Fibroblast of upper back skin (primary cell): Measurements from ENCODE around the gene ARL4C.

Experiments
- DNase-seq: peaks from one replicate; pipeline ENCODE4 v3.0.0-alpha.2; 2013

Gene ARL4C

DNA sequence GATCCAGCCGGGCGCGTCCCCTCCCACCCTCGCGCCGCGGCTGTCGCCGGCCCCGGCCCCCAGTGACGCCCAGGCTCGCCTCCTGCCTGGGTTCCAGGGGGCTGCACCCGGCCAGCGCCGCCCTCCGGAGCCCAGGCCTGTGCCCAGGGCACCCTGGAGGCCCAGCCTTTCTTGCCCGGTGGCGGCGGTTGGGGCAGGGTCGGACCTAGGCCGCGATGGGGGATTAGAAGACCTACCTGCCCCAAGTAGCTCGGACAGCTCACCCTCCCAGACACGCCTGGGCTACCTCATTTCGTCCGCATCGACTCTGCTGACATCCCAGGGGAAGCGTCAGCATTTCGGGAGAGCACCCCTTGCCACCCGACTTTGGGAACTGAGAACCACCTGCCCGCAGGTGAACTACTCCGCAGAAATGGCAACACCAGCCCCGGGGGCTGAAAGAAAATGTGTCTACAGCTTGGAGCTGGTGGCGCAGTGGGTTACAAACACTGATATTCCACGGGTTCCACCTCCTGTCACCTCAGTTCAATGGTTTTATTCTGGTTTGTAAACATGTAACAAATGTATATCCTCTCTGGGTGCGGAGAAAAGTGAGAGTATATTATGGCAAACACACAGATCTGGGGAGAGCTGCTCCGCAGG, 834 bp upstream of the ARL4C start:
- no peak for DNase-seq

DNA sequence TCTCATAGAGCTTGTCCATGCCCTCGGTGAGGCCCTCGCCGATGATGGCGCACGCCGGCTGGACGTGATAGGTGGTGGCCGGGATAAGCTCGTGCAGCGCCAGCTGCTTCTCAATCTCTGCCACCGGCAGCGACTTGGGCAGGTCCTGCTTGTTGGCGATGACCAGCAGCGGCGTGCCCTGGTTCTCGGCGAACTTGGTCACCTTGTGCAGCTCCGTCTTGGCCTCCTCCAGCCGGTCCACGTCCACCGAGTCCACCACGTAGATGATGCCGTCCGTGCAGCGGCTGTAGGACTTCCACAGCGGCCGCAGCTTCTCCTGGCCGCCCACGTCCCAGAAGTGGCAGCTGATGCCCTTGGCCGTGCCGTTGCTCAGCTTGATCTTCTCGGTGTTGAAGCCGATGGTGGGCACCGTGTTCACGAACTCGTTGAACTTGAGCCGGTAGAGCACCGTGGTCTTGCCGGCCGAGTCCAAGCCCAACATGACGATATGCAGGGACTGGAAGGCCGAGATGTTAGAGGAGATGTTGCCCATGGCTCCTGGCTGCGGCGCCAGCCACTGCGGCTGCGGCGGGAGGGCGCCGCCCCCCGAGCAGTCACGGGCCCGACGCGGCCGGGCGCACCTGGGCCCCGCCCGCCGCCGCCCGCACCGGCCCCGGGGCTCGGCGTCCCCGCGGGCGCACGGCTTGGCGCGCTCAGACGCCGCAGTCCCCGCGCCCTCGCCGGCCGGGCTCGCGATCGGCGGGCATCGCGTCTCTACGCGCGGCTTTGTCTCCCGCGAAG, 636 bp downstream of the ARL4C start:
- peak; percentile 20 for DNase-seq

- no peak for DNase-seq
Observed at GRCh38 chr2:234495251-234496054, 1.4 kb downstream of the ARL4C start.

- DNase-seq = peak; percentile 38
Observed at GRCh38 chr2:234494361-234495250, 2.3 kb downstream of the ARL4C start.

GRCh38 chr2:234493796-234494195, 3.1 kb downstream of the ARL4C start:
- no peak for DNase-seq

- DNase-seq = no peak
Observed at GRCh38 chr2:234492717-234493485, 4.0 kb downstream of the ARL4C start.

GRCh38 chr2:234491897-234492296, 5.0 kb downstream of the ARL4C start:
- no peak for DNase-seq

DNA sequence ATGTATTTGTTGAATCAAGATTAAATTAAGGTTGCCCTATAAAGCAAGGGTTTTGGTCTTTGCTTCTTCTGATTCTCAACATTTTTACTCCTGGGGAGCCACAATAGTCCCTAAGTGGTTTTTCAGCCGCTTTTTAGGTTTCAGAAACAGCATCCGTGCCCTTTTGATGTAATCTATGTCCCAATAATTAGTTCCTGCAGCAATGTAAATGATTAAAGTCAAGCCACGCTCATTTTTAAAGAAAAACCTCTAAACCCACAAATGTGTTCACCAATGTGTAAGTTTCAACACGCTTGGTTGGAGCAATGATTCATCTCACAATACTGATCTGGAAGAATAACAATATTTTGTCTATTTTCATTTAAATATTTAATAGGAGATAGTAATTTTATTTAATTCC, 5.6 kb downstream of the ARL4C start:
- no peak for DNase-seq

DNA sequence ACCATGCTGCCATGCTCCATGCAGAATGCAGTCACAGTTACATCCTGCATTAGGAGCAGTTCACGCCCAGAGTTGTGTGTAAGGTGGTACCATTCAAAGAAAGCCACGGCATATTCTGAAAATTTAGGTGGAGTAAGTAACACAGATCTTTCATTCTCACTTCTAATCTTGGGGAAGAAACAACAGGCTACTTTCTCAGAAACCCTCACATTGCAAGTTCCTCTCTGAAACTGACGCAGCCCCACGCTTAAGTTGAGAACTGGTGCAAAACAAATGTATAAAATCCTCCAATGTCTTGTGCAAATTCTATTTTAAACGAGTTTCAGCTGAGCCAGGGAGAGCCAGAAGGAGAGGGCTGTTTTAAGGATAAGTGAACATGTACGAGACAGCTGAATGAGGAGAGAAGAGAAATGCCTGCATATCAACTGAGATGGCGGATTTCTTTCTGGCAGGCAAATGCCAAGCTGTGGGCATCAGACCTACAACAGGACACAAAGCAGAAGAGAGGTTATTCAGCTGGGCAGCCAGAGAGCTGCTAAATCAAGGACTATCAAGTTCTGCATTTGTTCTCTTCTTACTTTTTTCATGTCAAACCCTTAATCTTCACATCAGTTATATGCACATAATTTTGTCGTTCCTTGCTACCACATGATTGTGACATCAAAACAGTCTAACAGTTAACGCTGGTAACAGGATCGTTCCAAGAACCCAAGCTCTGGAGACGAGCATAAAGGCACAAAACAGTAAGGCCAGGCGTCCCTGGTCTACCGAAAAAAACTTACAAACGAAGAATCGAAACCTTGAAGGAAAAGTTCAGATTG, 6.4 kb downstream of the ARL4C start:
- no peak for DNase-seq

GRCh38 chr2:234488913-234489451, 7.9 kb downstream of the ARL4C start:
- DNase-seq = no peak

DNA sequence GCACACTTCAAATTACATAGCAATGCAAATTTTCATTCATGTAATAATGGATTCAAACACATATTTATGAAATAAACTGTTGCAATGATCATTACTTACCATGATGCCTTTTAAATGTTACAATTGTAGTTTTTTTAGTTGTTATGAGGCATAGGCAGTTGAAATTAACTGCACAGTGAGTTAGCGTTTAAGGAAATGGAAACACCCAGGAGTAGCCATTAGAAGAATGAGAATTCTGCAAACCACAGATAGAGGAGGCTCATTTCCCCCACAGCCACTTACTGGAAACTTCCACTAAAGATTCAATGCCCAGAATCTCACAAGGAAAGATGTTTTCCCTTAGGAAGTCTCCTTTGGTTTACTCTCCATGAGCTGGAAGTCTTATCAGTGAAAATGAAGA, 8.4 kb downstream of the ARL4C start:
- DNase-seq = no peak

DNA sequence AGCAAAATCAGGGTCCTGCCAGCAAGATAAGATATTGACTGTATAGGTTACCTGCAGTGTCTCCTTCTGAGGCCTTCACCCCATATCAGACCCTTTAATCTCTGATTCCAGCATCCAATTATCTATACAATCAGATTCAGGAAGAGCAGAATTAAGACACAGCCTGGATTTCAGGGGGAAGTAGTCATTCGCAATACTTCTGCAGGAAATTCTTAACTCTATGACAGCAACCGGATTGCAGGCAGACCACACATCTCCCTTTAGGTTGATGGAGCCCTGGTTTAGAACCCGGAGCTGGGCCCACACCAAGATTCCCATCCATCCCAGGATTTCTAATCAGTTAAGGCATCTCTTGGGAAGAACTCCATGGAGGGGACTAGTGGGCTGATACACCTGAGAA, 9.5 kb downstream of the ARL4C start:
- no peak for DNase-seq

GRCh38 chr2:234483568-234484251, 13.2 kb downstream of the ARL4C start:
- DNase-seq = no peak

DNA sequence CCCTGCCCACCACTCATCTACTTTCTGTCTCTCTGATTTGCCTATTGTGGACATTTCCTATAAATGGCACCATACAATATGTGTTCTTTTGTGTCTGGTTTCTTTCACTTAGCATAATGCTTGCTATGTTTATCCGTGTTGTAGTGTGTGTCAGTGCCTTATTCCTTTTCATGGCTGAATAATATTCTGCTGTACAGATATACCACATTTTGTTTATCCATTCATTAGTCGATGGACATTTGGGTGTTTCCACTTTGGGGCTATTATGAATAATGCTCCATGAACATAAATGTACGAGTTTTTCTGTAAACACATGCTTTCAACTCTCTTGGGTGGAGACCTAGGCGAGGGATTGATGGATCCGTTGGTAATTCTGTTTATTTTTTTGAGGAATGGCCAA, 15.6 kb downstream of the ARL4C start:
- DNase-seq = no peak

GRCh38 chr2:234480337-234480736, 16.5 kb downstream of the ARL4C start:
- no peak for DNase-seq

DNA sequence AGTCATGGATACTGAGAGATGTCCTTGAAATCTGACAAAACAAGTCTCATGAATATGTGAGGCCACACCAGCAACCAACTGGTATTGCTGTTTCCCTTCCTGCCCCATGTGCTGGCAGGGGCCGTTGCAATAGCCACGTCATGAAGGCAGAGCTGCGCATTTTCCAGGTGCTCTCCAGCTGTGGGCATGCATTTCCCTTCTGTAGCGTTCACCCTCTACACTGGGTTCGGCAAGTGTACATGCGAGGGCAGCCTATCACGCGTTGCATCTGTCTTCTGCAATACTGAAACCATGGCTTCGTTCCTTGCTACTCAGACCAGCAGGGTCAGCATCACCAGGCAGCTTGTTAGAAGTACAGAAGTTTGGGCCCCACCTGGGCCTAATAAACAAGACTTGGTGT, 17.4 kb downstream of the ARL4C start:
- no peak for DNase-seq

DNA sequence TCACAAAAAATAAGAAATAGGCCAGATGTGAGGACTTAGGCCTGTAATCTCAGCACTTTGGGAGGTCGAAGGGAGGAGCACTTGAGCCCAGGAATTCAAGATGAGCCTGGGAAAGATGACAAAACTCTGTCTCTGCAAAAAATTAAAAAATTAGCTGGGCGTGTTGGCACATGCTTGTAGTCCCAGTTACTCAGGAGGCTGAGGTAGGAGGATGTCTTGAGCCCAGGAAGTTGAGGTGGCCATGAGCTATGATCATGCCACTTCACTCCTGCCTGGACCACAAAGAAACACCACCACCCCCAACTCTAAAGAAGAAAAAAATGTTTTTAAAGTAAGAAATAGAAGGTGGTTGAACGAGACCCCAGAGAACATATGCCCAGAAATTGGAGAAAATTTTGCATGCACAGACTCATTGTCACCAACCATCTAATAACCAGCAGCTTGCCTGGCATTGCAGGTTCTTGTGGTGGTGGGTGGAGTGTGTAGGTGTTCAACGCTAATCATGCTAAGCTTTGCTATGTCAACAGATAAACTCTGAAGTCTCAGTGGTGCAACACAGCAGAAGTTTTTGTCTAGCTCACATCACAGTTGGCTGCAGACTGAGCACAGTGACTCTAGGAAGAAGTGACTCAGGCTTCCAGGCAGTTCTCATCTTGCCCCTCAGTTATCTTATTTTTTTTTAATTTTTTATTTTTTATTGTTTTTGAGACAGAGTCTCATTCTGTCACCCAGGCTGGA, 18.6 kb downstream of the ARL4C start:
- no peak for DNase-seq

GRCh38 chr2:234476766-234477165, 20.1 kb downstream of the ARL4C start:
- DNase-seq = no peak

- no peak for DNase-seq
Observed at GRCh38 chr2:234474654-234475053, 22.2 kb downstream of the ARL4C start.
